HepG2 (cell line): ENCODE results near the gene LENEP. TPM values are rescaled to one million over a fixed set of nuclear protein-coding genes. Genes with fewer than 3 reads are reported as not detected.

Source experiments
- AGO2 ChIP-seq: fragments of 200-400 bp; formaldehyde crosslinking; optimal IDR thresholded peaks from 2 replicates; pipeline ENCODE3; 2017; ENCODE audit warnings: mild to moderate bottlenecking, low read depth, low read length, moderate library complexity
- CCDC6 ChIP-seq: sonication (generic); formaldehyde crosslinking; IDR thresholded peaks from 2 replicates; pipeline ENCODE4 v1.8.1; 2022; ENCODE audit warnings: mild to moderate bottlenecking, missing genetic modification reagents, moderate library complexity
- FOXP1 ChIP-seq, 2 experiments: fragments of 450-650 bp in 1 of 2; IDR thresholded peaks; 2 replicates each; pipeline ENCODE4 v1.6.1; 2017 to 2018; ENCODE audit warnings: antibody characterized with exemption in 1 of 2
- HOXA3 ChIP-seq: sonication (generic); formaldehyde crosslinking; IDR thresholded peaks from 2 replicates; pipeline ENCODE4 v1.5.0; 2020; ENCODE audit warnings: missing genetic modification reagents
- ISX ChIP-seq: sonication (generic); formaldehyde crosslinking; conservative IDR thresholded peaks from 2 replicates; pipeline ENCODE4 v1.5.0; 2020; ENCODE audit warnings: missing genetic modification reagents
- MBD4 ChIP-seq: IDR thresholded peaks from 2 replicates; pipeline ENCODE4 v1.6.1; 2012; ENCODE audit warnings: low read length, inconsistent platforms, borderline replicate concordance
- PBX2 ChIP-seq: IDR thresholded peaks from 2 replicates; pipeline ENCODE4 v1.6.1; 2016; ENCODE audit warnings: control low read depth
- POLR2AphosphoS2 ChIP-seq: IDR thresholded peaks from 2 replicates; pipeline ENCODE4 v1.6.1; 2011; ENCODE audit warnings: low read depth, low read length, improper control_type of control experiment
- SMARCC2 ChIP-seq: fragments of 450-650 bp; IDR thresholded peaks from 2 replicates; pipeline ENCODE4 v1.6.1; 2017; ENCODE audit warnings: antibody characterized with exemption, mild to moderate bottlenecking
- SRF ChIP-seq: IDR thresholded peaks from 2 replicates; pipeline ENCODE4 v1.6.1; 2011; ENCODE audit warnings: mild to moderate bottlenecking, low read depth, low read length, moderate library complexity
- TARDBP ChIP-seq: sonication (generic); formaldehyde crosslinking; IDR thresholded peaks from 2 replicates; pipeline ENCODE4 v1.8.0; 2022; ENCODE audit warnings: mild to moderate bottlenecking, missing genetic modification reagents
- TBP ChIP-seq: sonication (generic); formaldehyde crosslinking; IDR thresholded peaks from 2 replicates; pipeline ENCODE4 v1.5.0; 2020; ENCODE audit warnings: missing genetic modification reagents
- ZNF431 ChIP-seq: sonication (generic); formaldehyde crosslinking; IDR thresholded peaks from 2 replicates; pipeline ENCODE4 v1.9.0; 2022; ENCODE audit warnings: missing genetic modification reagents, low read depth, mild to moderate bottlenecking, borderline replicate concordance
- ZNF704 ChIP-seq: sonication (generic); formaldehyde crosslinking; IDR thresholded peaks from 2 replicates; pipeline ENCODE4 v1.8.1; 2023; ENCODE audit warnings: mild to moderate bottlenecking, inconsistent platforms, moderate library complexity, missing genetic modification reagents, borderline replicate concordance
- ZNF83 ChIP-seq: sonication (generic); formaldehyde crosslinking; IDR thresholded peaks from 2 replicates; pipeline ENCODE4 v1.4.0; 2020; ENCODE audit warnings: missing genetic modification reagents, mild to moderate bottlenecking, borderline replicate concordance
- polyA plus RNA-seq, 8 experiments: library from polyadenylated mRNA; depleted of rRNA in 3 of 8; stranded (reverse) in 7 of 8; unstranded in 1 of 8; fragments of >200 nt; fragmentation: Illumina TruSeq in 4 of 8; extraction: Trizol in 4 of 8; gene quantifications; 2 replicates each; pipeline versions ENCODE4 v1.2.1 to v1.2.3, GENCODE V29; 2011 to 2016; ENCODE audit warnings: low read depth in 4 of 8, missing spikeins in 1 of 8, mixed read lengths in 1 of 8; ENCODE audit not compliant: insufficient read depth in 1 of 8
- total RNA-seq, 5 experiments: library from RNA; depleted of rRNA; stranded (reverse); fragments of >200 nt; fragmentation: Illumina TruSeq; extraction: Trizol; gene quantifications; 2 replicates each; pipeline ENCODE4 v1.2.3, GENCODE V29; 2016; ENCODE audit warnings: low read depth in 1 of 5
- TF ChIP-seq, protein P1 (sequence below): sonication (generic); formaldehyde crosslinking; IDR thresholded peaks from 2 replicates; pipeline ENCODE4 v1.5.1; 2020; ENCODE audit warnings: missing genetic modification reagents, mild to moderate bottlenecking, borderline replicate concordance
- TF ChIP-seq, protein P2 (sequence below): sonication (generic); formaldehyde crosslinking; IDR thresholded peaks from 2 replicates; pipeline ENCODE4 v1.4.0; 2020; ENCODE audit warnings: missing genetic modification reagents, low read depth, mild to moderate bottlenecking, borderline replicate concordance
- TF ChIP-seq, protein P3 (sequence below): fragments of 450-650 bp; IDR thresholded peaks from 2 replicates; pipeline ENCODE4 v1.6.1; 2017
- TF ChIP-seq, protein P4 (sequence below): sonication (generic); formaldehyde crosslinking; IDR thresholded peaks from 2 replicates; pipeline ENCODE4 v1.8.0; 2022; ENCODE audit warnings: mild to moderate bottlenecking, missing genetic modification reagents
- TF ChIP-seq, protein P5 (sequence below): IDR thresholded peaks from 2 replicates; pipeline ENCODE4 v1.6.1; 2018; ENCODE audit warnings: missing genetic modification reagents, mild to moderate bottlenecking, missing compliant biosample characterization

Gene LENEP
- total and polyA plus RNA-seq, 2 of the 13 experiments (the other 11 are each of a cell fraction or from before 2014, with no cell fraction given): 0.29 TPM; not detected in 1

GRCh38 chr1:155007251-155007828 lies 14.0 kb downstream of the LENEP start (continued):
- TF ChIP-seq, protein P1, sequence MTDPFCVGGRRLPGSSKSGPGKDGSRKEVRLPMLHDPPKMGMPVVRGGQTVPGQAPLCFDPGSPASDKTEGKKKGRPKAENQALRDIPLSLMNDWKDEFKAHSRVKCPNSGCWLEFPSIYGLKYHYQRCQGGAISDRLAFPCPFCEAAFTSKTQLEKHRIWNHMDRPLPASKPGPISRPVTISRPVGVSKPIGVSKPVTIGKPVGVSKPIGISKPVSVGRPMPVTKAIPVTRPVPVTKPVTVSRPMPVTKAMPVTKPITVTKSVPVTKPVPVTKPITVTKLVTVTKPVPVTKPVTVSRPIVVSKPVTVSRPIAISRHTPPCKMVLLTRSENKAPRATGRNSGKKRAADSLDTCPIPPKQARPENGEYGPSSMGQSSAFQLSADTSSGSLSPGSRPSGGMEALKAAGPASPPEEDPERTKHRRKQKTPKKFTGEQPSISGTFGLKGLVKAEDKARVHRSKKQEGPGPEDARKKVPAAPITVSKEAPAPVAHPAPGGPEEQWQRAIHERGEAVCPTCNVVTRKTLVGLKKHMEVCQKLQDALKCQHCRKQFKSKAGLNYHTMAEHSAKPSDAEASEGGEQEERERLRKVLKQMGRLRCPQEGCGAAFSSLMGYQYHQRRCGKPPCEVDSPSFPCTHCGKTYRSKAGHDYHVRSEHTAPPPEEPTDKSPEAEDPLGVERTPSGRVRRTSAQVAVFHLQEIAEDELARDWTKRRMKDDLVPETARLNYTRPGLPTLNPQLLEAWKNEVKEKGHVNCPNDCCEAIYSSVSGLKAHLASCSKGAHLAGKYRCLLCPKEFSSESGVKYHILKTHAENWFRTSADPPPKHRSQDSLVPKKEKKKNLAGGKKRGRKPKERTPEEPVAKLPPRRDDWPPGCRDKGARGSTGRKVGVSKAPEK (CRISPR knock-in tag): no peak
- TF ChIP-seq MBD4 (no peak), POLR2AphosphoS2 (no peak), SRF (no peak), HOXA3 (CRISPR knock-in tag) (0 out of 2 replicates have a peak, but pooled peaks have one; percentile 18), ISX (CRISPR knock-in tag) (no peak), AGO2 (peak; percentile 44), ZNF83 (CRISPR knock-in tag) (no peak), PBX2 (CRISPR knock-in tag) (no peak), ZNF431 (CRISPR knock-in tag) (no peak), ZNF704 (CRISPR knock-in tag) (no peak), TBP (CRISPR knock-in tag) (no peak), SMARCC2 (no peak), FOXP1 (IDR thresholded peaks at IDR 0.05) (no peak), FOXP1 (CRISPR knock-in tag; IDR thresholded peaks at IDR 0.05) (no peak), TARDBP (no peak), CCDC6 (CRISPR knock-in tag) (no peak)
- TF ChIP-seq, protein P2, sequence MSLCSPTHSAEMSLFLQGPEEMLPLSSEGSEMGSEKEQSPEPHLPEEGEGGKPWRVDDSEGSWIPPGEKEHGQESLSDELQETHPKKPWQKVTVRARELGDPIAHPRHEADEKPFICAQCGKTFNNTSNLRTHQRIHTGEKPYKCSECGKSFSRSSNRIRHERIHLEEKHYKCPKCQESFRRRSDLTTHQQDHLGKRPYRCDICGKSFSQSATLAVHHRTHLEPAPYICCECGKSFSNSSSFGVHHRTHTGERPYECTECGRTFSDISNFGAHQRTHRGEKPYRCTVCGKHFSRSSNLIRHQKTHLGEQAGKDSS (CRISPR knock-in tag): no peak
- TF ChIP-seq, protein P3, sequence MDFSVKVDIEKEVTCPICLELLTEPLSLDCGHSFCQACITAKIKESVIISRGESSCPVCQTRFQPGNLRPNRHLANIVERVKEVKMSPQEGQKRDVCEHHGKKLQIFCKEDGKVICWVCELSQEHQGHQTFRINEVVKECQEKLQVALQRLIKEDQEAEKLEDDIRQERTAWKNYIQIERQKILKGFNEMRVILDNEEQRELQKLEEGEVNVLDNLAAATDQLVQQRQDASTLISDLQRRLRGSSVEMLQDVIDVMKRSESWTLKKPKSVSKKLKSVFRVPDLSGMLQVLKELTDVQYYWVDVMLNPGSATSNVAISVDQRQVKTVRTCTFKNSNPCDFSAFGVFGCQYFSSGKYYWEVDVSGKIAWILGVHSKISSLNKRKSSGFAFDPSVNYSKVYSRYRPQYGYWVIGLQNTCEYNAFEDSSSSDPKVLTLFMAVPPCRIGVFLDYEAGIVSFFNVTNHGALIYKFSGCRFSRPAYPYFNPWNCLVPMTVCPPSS: no peak
- TF ChIP-seq, protein P4, sequence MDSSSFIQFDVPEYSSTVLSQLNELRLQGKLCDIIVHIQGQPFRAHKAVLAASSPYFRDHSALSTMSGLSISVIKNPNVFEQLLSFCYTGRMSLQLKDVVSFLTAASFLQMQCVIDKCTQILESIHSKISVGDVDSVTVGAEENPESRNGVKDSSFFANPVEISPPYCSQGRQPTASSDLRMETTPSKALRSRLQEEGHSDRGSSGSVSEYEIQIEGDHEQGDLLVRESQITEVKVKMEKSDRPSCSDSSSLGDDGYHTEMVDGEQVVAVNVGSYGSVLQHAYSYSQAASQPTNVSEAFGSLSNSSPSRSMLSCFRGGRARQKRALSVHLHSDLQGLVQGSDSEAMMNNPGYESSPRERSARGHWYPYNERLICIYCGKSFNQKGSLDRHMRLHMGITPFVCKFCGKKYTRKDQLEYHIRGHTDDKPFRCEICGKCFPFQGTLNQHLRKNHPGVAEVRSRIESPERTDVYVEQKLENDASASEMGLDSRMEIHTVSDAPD: no peak
- TF ChIP-seq, protein P5, sequence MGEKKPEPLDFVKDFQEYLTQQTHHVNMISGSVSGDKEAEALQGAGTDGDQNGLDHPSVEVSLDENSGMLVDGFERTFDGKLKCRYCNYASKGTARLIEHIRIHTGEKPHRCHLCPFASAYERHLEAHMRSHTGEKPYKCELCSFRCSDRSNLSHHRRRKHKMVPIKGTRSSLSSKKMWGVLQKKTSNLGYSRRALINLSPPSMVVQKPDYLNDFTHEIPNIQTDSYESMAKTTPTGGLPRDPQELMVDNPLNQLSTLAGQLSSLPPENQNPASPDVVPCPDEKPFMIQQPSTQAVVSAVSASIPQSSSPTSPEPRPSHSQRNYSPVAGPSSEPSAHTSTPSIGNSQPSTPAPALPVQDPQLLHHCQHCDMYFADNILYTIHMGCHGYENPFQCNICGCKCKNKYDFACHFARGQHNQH (CRISPR knock-in tag): no peak
